HG03439 (cell line): ENCODE data around the gene FAM149A.
A peak's percentile ranks its signal among the peaks of the same experiment; 100 is the strongest.

Experiments used
- ATAC-seq: cut with Tn5 transposase; IDR thresholded peaks from one replicate; pipeline ENCODE4 v1.9.1; 2021; ENCODE audit warnings: mild to moderate bottlenecking, moderate library complexity; ENCODE audit not compliant: unreplicated experiment

FAM149A gene

DNA sequence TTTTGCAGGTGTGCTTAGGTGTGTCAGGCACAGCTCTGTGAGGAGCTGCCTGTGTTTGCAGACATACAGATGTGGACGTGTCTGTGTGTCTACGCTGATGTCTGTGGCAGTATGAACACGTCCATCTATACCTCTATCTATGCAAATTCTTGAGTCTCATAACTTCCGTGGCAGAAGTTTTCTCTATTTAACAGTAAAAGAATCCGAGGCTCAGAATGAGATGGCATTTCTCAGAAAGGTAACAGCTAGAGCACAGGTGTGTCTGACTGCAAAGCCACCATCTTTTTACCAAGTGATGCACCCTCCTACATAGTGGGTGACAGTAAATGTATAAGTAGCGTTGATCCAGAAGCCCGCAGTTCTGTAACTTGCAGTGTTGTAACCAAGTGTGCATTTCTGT, 47.0 kb downstream of the FAM149A start:
- peak; percentile 66 for ATAC-seq

DNA sequence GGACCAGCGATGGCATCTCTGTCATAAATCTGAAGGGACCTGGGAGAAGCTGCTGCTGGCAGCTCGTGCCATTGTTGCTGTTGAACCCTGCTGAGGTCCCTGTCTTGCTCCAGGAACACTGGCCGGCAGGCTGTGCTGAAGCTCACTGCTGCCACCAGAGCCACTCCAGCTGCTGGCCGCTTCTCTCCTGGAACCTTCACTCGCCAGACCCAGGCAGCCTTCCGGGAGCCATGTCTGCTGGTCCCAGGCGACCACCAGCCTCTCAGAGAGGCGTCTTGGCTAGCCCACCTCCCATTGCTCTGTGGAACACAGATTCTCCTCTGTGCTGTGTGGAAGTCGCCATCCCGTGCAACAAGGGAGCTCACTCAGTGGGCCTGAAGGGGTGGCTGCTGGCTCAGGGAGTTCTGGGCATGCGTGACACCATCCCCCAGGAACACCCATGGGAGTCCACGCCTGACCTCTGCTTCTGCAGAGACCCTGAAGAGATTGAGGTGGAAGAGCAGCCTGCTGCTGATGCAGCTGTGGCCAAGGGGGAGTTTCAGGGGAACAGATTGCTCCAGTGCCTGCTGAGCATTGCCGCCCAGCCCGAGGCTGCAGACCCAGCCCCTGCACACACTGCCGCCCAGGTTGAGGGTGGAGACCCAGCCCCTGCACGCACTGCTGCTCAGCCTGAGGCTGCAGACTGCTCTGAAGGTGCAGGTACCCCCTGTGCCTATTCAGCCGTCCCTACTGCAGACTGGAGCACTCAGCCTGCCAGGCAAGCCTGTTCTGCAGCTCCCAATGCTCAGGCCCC, 53.7 kb downstream of the FAM149A start:
- ATAC-seq, result no peak

DNA sequence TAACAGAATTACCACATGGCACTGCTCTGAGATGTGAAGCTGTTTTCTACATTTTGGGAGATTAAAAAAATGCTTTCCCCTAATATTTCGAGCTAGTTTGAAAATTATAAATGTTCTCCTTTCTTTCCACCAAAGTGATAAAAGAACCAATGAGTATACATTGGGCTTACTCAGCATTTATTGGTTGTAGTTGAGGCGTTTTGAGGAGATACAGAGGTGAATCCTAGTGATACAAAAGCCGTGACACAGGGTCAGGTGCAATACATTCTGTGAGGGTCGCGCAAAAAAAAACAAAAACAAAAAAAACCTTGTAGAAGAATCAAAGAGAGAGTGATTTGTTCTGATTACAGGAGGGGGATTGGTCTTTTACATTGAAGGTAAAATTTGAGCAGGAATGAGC, 54.5 kb downstream of the FAM149A start:
- ATAC-seq, result no peak

DNA sequence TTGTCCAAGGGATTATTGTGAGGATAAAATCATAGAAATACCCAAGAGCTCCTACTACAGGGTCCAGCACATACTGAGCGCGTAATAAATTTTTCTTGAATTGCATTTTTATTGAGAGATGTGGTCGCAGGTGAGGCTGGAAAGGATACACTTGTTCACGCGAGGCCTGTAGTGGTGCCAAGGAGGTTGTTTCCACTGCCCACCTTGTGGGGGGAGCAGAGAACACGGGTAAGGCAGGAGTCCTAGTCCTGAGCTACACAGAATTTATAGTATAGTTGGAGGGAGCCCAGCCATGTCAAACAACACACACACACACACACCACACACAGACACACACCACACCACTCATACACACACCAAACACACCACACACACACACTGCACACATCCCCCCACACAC, 55.1 kb downstream of the FAM149A start:
- ATAC-seq, result no peak

DNA sequence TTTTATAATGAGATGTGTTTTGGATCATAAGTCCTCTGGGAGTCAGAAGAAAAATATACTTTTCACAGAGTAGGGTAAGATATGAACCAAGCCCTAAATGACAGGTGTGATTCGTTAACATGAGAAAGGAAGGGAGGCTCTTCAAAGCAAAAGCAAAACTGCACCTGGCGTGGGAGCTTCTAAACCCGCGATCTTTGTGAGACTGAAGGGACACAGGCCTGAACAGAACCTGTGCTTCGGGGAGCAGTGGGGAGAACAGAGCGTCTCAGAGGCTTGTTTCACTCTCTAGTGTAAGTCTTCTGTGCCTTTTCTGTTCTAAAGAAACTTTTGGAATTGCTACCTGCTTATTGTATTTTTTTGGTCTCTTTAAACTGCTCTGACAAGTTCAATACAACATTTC, 56.6 kb downstream of the FAM149A start:
- ATAC-seq, result peak; percentile 96

DNA sequence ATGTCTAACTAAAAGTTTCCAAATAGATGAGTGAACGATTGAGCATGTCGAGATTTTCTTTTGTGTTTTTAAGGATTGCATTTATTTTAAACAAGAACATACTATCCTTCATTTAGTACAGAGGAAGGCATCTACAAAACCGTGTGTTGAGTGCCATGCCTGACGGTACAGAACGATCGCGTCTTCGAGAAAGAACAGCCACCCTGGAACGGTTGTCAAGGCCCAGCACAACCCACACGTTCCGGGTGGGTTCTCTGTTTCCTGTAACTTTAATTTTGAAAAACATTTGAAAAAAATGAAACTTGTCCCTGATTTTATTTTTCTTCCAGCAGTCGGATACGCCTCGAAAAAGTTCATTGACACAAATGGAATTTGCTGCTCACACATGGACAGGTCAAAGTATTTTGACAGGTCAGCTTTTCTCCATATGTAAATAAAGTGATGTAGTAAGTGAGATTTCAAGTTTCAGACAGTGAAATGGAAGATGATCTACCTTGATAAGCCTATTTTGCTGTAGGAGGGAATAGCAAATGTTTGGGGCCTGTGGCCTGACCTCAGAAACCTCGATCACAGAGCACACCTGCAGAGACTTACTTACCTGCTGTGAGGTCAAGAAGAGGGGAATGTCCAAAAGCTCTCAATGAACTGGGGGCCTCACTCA, 62.5 kb downstream of the FAM149A start:
- ATAC-seq, result no peak

DNA sequence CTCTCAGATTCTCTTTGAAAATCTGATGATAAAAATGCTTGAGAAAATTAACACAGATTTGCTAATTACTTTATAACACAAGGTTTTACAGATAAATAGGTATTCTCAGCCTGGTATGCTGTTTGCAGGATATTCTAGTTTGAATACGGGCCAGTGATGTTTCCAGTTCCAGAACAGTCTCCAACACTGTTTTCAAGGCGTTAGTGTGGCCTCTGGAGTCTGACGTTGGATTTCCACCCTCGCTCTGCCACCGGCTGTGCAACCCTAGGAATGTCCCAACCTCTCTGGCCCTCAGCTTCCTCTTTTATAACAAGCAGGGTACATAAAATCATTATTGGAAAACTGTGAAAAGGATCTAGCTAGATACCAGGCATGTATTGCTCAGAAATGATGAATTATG, 63.1 kb downstream of the FAM149A start:
- no peak for ATAC-seq

DNA sequence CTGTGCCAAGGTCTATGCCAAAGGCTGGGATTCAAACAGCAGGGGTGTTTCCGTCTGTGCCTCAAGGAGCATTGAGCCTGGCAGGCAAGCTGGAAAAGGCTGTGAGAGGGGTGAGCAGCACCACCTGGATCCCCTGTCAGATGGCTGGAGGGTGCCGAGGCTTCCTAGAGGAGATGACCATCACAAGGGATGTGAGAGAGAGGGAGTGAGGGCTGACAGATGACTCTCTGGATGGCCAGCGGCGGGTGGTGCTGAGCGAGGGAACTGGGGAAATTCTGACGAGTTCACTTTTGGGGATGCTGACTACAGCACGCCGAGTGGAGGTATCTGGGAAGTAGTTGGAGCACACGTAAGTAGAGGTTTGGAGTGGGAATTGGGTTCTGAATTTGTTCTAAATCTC, 64.2 kb downstream of the FAM149A start:
- ATAC-seq, result no peak

DNA sequence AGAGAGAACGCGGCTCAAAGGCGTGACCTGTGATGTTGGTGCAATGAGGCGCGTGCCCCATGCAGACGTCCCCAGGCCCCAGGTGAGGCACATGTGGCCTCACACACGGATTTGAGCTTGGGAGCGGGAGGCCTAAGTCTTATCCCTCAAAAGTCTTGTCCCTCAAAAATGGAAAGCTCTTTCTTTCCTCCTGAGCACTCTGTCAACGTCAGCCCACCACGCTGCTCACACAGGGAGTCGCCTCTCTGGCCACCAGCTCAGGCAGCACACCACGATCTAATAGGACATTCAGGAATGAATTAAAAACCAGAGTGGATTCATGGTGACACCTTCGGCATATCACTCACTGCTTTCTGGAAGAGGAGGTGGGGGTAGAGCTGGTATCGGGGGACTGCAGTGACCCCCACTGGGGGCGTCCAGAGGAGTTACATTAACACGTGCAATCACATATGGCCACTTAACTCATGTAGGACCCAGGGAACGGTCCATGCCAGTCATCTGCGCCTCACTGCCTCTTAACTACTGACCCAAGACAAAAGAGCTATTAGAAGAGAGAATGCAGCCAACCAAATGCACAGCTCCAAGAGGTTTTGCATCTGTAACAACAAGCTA, 64.9 kb downstream of the FAM149A start:
- ATAC-seq, result no peak

DNA sequence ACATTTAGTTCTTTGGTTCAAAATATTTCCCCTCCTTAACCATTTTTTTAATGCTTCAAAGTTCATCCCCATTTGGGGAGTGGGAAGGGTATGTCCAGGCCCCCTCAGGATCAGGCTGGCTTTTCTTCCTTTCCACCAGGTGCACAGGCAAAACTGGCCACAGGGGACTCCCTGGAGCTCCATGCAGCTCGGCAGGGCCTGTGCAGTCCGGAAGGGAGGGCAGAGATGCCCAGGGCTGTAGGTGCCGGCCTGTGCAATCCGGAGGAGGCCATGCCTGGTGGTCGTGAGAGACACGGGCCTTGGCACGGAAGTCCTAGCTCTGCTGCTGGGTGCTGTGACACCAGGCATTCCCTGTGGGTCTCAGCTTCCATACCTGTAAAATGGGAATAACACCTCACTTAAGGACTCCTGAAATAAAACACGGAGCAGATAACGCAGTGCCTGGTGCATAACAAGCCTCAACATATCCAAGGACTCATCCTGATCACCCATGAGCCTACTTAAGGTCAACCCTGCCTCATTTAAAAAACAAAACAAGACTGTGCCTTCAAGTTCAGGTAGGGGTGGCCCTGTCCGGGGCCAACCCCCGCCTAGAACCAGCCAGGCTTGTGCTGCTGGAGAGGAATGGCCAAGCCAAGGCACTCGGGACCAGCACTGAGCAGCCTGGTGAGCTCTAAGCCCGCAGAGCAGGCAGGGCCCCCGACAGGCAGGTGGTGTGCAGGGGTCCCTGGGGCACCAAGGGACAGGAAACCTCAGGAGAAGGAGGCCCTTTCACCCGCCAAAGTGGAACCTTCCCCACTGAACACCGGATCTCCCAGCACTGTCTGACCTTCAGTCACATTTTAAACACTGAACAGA, 65.7 kb downstream of the FAM149A start:
- ATAC-seq, result no peak

DNA sequence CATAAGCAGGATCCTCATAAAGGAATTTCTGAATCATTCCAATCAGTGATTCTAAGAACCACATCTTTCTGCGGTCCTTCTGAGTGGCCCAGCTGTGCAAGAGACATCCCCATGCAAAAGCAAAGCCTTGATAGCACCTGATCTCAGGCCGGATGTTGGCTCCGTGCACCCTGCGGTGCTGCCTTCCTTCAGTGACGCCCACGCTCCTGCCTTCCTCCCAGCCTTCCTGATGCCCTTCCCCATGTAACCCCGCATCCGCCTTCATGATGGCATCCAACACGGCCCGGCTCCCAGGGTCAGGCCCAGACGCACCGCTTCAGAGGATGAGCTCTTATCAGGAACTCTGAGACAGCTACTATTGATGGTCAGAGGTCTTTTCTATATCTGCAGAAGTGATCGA, 66.5 kb downstream of the FAM149A start:
- ATAC-seq, result no peak

DNA sequence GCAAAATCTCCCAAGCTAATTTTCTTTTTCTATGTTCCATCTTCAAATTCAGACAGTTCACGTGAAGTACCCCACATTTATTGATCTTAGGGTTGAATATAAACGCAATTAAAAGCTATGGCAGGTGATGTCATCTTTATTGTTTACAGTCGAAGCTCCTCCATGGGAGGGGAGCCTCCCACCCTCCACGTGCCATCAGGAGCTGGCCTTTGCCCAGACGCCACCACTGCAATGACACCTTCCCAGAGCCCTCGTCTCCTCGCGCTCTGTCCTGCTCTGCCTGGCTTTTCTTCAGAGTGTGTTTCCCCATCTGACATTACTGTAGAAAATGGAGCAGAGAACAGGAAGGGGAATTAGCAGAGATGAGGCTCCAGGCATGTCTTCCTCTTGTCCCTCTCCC, 68.0 kb downstream of the FAM149A start:
- no peak for ATAC-seq

DNA sequence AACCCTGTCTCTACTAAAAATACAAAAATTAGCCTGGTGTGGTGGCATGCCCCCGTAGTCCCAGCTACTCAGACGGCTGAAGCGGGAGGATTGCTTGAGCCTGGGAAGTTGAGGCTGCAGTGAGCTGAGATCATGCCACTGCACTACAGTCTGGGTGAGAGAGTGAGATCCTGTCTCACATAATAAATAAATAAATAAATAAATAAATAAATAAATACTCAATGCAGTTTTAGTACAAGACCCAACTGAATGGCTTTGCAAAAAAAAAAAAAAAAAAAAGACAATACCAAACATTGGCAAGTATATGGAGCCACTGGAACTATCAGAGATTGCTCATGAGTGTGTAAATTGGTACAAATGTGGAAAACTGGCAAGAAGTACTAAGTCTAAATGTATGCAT, 83.6 kb downstream of the FAM149A start:
- ATAC-seq, result no peak

DNA sequence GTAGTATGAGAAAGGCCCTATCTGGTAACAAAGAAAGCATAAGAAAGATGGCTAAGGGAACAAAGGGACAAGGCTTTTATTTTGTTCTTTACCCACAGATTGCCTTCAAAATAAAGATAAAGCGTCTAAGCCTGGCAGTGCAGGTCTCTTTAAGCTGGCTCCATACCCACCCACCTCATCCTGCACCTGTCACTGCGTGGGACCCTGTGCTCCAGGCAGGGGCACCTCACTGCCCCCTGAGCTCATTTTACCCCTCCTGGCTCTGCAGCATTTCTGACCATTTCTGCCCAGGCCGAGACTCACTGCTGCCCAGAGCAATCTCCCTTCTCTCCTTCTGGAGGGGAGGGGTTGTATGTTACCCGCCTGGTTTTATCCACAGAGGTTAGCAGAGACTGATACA, 85.2 kb downstream of the FAM149A start:
- ATAC-seq, result no peak

DNA sequence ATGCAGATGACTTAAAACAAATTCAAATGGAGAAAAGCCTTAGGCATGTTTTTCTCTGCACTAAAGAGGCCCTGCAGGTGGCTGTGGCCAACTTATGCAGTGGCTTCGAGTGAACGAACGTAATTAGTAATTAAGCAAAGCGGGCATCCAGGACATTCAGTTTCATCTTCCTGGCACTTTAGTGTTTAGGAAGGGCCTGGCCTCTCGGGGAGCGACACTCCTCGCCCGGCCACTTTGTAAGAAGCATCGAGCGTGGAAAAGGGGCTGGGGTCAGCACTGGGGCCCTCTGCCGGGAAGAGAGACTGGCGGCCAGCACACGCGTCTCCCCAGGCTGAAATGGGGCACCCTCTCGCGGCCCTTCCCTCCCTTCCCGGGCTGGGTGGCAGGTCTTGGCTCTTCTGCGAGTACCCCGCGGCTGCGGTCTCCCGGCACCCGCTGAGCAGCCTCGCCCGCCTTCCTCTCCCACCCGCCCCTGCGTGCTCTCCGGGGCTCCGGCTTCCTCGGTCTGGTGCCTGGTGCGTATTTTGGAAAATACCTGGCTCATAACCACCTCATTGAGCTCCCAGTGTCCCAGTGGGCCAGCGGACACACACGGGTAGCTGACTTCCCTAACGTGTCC, 86.2 kb downstream of the FAM149A start:
- peak; percentile 36 for ATAC-seq

DNA sequence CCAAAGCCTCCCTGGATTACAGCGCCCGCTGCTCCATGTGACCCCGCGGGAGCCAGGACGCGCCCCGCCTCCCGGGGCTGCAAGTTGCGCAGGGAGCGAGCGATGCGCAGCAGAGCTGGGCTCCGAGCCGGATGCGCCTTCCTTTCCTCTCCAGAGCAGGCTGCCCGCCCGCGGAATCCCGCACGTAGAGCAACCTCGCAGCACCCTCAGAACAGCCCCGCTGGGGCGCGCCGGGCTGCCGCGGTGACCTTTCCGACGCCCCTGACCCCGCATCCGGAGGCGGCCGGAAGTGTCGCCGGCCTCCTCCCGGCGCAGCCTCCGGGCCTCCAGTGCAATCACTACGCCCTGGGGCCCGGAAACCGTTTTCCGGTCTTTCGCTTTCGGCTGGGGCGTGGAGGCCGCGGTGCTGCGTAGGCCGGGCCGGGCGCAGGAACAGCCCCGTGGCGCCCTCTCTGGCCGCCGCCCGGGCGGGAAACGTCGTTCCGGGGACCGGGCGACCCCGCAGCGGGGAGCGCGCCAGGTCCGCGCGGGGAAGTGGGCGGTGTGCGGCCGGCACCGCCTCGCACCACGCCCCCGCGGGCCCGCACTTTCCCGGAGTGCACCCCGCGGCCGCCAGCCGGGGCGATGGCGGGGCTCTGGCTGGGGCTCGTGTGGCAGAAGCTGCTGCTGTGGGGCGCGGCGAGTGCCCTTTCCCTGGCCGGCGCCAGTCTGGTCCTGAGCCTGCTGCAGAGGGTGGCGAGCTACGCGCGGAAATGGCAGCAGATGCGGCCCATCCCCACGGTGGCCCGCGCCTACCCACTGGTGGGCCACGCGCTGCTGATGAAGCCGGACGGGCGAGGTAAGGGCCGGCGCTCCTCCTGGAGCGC, 86.9 kb downstream of the FAM149A start, which contains the start of gene CYP4V2:
Gene CYP4V2, plus strand, starts transcription at position 368 of the 866 bp plus-strand sequence. Its CDS starts 257 bp downstream, at position 625.
- ATAC-seq, result peak; percentile 88

DNA sequence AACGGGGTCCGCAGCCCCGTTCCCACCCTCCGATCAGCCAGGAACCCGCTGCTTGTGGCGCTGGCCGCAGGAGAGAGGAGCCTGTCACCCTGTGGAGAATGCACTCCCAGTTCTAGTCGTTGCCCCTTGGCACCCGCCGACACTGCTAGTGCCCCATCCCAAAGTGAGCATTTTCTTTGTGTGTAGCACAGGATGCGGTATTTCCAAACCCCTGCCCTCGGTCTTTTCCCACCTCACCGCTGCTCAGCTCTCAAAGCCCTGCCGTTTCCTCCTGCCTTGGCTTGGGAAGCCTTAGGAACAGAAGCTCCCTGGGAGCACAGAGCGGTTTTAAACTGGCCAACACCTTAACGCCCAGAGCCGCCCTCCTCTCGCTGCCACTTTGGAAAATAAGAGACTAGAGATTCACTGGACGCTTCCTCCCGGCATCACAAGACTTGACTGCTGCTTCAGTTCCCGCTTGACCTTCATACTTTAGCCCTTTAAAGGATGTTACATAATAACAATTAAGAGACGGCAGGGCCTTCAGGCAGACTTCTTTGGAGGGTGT, 87.6 kb downstream of the FAM149A start:
- no peak for ATAC-seq

DNA sequence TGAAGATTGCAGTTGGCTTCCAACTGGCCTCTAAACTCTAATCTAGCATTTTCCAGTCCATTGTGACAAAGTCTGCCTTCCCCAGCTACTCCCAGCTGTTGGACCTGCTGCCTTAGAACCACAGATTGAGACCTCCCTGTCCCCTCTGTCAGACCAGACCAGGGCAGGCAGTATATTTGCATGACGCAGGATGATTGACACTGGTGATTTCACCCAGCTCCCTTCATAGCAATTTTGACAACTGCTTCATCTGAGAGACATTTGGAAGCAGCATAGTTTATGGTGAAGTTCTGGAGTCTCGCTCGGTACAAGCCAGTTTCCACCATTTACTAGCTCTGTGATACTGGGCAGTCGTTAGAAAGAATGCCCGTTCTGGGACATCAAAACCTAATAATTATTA, 89.3 kb downstream of the FAM149A start:
- no peak for ATAC-seq

DNA sequence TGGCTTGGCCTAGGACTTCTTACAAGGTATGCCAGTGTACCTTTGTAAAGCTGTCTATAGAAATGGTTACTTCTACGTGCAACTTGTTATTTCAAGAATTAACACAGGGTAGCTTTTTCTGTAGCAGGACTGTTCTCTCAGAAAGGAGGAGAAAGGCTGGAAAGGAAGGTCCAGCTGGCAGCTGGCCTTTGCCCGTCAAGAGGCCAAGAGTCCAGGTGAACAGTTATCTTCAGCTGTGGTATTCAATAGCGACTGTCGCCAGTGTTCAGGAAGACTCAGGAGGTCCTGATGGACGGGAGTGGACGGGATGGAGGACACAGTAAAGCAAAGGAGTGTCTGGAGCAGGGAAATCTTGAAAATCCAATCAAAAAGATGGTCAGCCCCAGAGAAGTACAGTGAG, 91.6 kb downstream of the FAM149A start:
- no peak for ATAC-seq
